OCI-LY1 (cell line): ENCODE results near the gene GNAI2.

Source experiments
- EZH2 ChIP-seq: fragments of 200-600 bp; sonication (generic), shearing (Covaris generic); IDR thresholded peaks from 2 replicates; pipeline ENCODE4 v1.8.0; 2017; ENCODE audit warnings: borderline replicate concordance, mixed run types, mild to moderate bottlenecking, antibody characterized with exemption, low read length, moderate library complexity, mixed read lengths
- TF ChIP-seq, protein P1 (sequence below): fragments of 200-600 bp; sonication (generic), shearing (Covaris generic); IDR thresholded peaks from 2 replicates; pipeline ENCODE4 v1.5.1; 2017; ENCODE audit warnings: mild to moderate bottlenecking, antibody characterized with exemption, low read length, moderate library complexity, mixed read lengths

DNA sequence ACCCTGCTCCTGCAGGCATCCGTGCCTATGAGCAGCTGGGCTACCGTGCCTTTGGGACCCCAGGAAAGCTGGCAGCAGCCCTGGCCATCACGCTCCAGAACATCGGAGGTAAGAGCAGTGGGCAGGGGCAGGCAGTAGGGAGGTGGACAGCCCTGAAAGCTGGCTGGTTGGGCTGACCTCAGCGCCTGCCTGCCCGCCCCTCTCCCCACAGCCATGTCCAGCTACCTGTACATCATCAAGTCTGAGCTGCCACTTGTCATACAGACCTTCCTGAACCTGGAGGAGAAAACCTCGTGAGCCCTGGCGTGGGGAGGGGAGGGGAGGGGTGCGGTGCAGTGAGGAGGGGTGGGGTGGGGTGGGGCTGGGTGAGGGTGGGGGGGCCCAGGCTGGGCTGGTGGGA, 20.5 kb upstream of the GNAI2 start:
- TF ChIP-seq, protein P1, sequence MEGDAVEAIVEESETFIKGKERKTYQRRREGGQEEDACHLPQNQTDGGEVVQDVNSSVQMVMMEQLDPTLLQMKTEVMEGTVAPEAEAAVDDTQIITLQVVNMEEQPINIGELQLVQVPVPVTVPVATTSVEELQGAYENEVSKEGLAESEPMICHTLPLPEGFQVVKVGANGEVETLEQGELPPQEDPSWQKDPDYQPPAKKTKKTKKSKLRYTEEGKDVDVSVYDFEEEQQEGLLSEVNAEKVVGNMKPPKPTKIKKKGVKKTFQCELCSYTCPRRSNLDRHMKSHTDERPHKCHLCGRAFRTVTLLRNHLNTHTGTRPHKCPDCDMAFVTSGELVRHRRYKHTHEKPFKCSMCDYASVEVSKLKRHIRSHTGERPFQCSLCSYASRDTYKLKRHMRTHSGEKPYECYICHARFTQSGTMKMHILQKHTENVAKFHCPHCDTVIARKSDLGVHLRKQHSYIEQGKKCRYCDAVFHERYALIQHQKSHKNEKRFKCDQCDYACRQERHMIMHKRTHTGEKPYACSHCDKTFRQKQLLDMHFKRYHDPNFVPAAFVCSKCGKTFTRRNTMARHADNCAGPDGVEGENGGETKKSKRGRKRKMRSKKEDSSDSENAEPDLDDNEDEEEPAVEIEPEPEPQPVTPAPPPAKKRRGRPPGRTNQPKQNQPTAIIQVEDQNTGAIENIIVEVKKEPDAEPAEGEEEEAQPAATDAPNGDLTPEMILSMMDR = no peak
- no peak for TF ChIP-seq EZH2
